Chondrocyte (in vitro differentiated cells): ENCODE data around the gene POU5F2. TPM values are rescaled to one million over a fixed set of nuclear protein-coding genes. Genes with fewer than 3 reads are reported as not detected.

Source experiments
- DNase-seq: peaks from one replicate; pipeline ENCODE4 v3.0.0; 2021; ENCODE audit warnings: mixed read lengths, low spot score
- H3K27ac Mint-ChIP-seq: one replicate; pipeline ENCODE4 v1.8.0; 2021; ENCODE audit warnings: mild to moderate bottlenecking, moderate library complexity, mixed read lengths; ENCODE audit not compliant: unreplicated experiment
- H3K27me3 Mint-ChIP-seq: 2 replicates; pipeline ENCODE4 v1.8.0; 2021; ENCODE audit warnings: low read depth, mixed read lengths
- H3K36me3 Mint-ChIP-seq: 2 replicates; pipeline ENCODE4 v1.8.0; 2021; ENCODE audit warnings: low read depth, mixed read lengths
- H3K4me1 Mint-ChIP-seq: 2 replicates; pipeline ENCODE4 v1.8.0; 2021; ENCODE audit warnings: low read depth, mild to moderate bottlenecking, mixed read lengths
- H3K4me3 Mint-ChIP-seq: one replicate; pipeline ENCODE4 v1.8.0; 2021; ENCODE audit warnings: mild to moderate bottlenecking, moderate library complexity, mixed read lengths; ENCODE audit not compliant: unreplicated experiment
- H3K9me3 Mint-ChIP-seq: 2 replicates; pipeline ENCODE4 v1.8.0; 2021; ENCODE audit warnings: low read depth, mixed read lengths
- CTCF ChIP-seq: fragments of 200-600 bp; sonication (generic); IDR thresholded peaks from 2 replicates; pipeline ENCODE4 v1.5.0; 2021; ENCODE audit warnings: antibody characterized with exemption, mild to moderate bottlenecking, moderate library complexity
- total RNA-seq: library from RNA; stranded (reverse); gene quantifications from 3 replicates; pipeline ENCODE4 v1.2.1, GENCODE V29; 2021

POU5F2 gene
- total RNA-seq, 1 donor from 2014 or later: 0.45 TPM

GRCh38 chr5:93782978-93783377, 41.6 kb upstream of the POU5F2 start:
- Mint-ChIP-seq H3K27ac (no peak overlapping the region), H3K27me3 (no peaks in the 10 kb centered on the region), H3K4me1 (peaks cover 3% of the 10 kb centered on the region), H3K9me3 (no peaks in the 10 kb centered on the region), H3K4me3 (no peak overlapping the region), H3K36me3 (peaks cover 1% of the 10 kb centered on the region)
- DNase-seq: no peak
- TF ChIP-seq CTCF: no peak

DNA sequence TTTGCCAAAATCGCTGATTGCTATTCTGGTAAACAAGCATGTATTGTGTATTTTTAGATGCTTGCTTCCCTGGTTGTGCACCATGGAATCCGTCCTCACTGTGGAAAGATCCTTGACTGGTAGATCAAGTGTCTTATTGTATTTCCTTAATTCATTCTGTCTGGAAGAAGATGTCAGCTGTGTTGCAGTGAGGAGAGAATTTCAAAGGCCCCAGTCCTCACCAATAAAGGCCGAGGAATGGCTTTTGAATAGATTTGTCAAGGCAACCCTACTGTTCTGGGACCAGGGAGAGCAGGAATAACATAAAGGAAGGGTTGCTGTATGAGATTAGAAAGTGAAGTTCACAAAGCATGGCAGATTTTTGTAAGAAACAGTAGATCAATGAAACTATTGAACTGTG, 36.2 kb upstream of the POU5F2 start:
- TF ChIP-seq CTCF: no peak
- no peaks in the 10 kb centered on the region for H3K27me3 Mint-ChIP-seq
- H3K4me3 Mint-ChIP-seq: no peak overlapping the region
- no peak overlapping the region for H3K27ac Mint-ChIP-seq
- DNase-seq: no peak
- H3K9me3 Mint-ChIP-seq: no peaks in the 10 kb centered on the region
- H3K4me1 Mint-ChIP-seq: no peaks in the 10 kb centered on the region
- peaks cover 10% of the 10 kb centered on the region for H3K36me3 Mint-ChIP-seq

DNA sequence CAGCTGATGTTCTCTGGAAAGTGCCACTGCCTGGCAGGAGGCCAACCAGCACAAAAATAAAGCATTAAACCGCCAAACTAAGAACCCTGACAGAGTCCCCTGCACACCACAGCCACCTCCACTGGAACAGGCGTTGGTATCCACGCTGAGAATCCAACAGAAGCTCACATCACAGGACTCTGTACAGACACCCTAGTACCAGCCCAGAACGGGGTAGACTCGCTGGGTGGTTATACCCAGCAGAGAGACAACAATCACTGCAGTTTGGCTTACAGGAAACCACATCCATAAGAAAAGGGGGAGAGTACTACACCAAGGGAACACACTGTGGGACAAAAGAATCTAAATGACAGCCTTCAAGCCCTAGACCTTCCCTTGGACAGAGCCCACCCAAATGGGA, 15.0 kb upstream of the POU5F2 start:
- Mint-ChIP-seq H3K9me3 (peaks cover 26% of the 10 kb centered on the region), H3K4me1 (peaks cover 4% of the 10 kb centered on the region), H3K36me3 (peaks cover 22% of the 10 kb centered on the region), H3K27ac (no peak overlapping the region), H3K4me3 (no peak overlapping the region), H3K27me3 (no peaks in the 10 kb centered on the region)
- no peak for TF ChIP-seq CTCF
- DNase-seq: no peak

GRCh38 chr5:93755716-93756115, 14.3 kb upstream of the POU5F2 start:
- peaks cover 22% of the 10 kb centered on the region for H3K9me3 Mint-ChIP-seq
- H3K4me1 Mint-ChIP-seq: peaks cover 4% of the 10 kb centered on the region
- peaks cover 19% of the 10 kb centered on the region for H3K36me3 Mint-ChIP-seq
- H3K4me3 Mint-ChIP-seq: no peak overlapping the region
- TF ChIP-seq CTCF: no peak
- no peak for DNase-seq
- H3K27ac Mint-ChIP-seq: no peak overlapping the region
- H3K27me3 Mint-ChIP-seq: no peaks in the 10 kb centered on the region

DNA sequence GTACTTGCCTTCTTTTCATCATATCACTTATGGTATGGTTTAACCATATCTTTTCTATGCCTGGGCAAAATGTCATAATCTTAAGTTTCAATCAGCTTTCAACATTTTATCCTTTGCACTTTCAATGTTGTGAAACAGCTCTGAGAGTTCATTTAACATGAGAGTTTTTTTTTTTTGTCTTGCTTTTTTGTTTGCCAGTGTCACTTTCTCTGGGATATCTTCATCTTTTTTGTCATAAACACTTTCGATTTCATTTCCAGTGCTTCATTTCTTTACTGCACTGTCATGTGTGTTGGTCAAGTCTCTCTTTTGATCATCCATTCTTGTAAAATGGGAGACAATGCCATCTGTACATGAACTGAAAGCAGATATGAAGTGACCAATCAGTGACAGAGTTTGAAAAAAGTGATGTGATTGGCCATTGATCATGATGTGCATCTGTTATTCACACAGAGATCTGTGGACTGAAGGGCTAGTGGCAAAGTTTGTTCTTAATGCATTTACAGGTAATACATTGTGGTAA, 7.5 kb upstream of the POU5F2 start:
- no peaks in the 10 kb centered on the region for H3K27me3 Mint-ChIP-seq
- no peaks in the 10 kb centered on the region for H3K9me3 Mint-ChIP-seq

More for the DNA sequence above, 7.5 kb upstream of the POU5F2 start:
- TF ChIP-seq CTCF: no peak
- peaks cover 7% of the 10 kb centered on the region for H3K4me1 Mint-ChIP-seq
- no peak overlapping the region for H3K27ac Mint-ChIP-seq
- H3K36me3 Mint-ChIP-seq: no peaks in the 10 kb centered on the region
- H3K4me3 Mint-ChIP-seq: no peak overlapping the region
- DNase-seq: no peak
